COLO829 (cell line): ENCODE data around the gene LPCAT3.
"Not testable (repeated sequence)": the region's sequence is repeated elsewhere in the genome, so short reads cannot be mapped to it uniquely, and the experiment has no call there.

Experiments used
- DNase-seq: peaks from one replicate; pipeline ENCODE4 v3.0.0; 2012; ENCODE audit warnings: low spot score

LPCAT3 gene

DNA sequence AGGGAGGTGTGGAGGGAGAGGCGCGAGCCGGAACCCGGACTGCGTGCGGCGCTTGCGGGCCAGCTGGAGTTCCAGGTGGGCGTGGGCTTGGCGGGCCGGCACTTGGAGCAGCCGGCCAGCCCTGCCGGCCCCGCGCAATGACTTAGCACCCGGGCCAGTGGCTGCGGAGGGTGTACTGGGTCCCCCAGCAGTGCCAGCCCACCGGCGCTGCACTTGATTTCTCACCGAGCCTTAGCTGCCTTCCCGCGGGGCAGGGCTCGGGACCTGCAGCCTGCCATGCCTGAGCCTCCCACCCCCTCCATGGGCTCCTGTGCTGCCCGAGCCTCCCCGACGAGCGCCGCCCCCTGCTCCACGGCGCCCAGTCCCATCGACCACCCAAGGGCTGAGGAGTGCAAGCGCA, 19.1 kb upstream of the LPCAT3 start:
- DNase-seq: not testable (repeated sequence)

DNA sequence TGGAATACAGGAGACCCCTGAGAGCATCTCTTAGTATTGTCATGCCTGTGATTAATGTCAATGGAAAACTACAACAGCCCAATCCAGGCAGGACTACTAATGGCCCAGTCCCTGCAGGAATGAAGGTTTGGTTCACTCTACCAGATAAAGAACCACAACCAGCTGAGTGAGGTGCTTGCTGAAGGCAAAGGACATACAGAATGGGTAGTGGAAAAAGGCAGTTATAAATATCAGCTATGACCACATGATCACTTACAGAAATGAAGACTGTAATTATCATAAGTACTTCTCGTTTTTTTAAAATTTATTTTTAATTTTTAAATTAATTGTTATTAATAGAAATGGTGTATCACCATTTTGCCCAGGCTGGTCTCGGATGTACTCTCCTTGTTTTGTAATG, 17.2 kb upstream of the LPCAT3 start:
- no peak for DNase-seq

DNA sequence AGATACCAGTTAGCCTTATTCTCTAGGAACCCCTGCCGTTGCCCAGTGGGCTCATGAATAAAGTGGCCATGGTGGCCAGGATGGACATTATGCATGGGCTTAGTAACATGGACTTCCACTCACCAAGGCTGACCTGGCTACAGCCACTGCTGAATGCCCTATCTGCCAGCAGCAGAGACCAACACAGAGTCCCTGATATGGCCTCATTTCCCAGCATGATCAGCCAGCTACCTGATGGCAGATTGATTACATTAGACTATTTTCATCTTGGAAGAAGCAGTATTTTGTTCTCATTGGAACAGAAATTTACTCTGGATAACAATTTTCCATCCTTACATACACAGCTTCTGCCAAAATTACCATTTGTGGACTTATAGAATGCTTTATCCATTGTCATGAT, 16.2 kb upstream of the LPCAT3 start:
- DNase-seq: no peak

DNA sequence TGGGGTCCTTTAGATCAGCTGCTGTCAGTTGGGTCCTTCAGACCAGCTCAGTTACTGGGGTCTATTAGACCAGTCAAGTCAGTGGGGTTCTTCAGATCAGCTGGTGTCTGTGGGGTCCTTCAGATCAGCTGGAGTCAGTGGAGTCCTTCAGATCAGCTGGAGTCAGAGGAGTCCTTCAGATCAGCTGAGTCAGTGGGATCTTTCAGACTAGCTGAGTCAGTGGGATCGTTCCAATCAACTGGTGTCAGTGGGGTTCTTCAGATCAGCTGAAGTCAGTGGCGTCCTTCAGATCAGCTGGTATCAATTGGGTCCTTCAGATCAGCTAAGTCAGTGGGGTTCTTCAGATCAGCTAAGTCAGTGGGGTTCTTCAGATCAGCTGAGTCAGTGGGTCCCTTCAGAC, 14.7 kb upstream of the LPCAT3 start:
- DNase-seq: no peak

DNA sequence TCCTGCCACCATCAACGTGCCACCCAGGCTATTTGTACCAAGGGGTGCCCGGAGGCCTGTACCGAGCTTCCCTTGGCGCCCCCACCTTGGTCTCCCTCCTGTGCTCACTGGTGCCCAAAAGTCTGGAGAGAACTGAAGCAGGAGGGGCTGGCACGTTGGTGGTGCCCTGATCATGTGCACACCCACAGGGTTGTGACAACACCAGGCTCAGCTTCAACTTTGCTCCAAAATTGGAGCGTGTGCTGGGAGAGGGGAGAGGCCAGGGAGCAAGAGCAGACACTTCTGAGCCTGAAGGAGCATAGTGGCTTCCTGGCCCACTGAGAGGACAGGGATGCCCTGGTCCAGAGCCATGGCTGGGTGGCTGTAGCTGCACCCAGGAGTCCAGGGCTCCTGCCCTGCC, 13.0 kb upstream of the LPCAT3 start:
- no peak for DNase-seq

DNA sequence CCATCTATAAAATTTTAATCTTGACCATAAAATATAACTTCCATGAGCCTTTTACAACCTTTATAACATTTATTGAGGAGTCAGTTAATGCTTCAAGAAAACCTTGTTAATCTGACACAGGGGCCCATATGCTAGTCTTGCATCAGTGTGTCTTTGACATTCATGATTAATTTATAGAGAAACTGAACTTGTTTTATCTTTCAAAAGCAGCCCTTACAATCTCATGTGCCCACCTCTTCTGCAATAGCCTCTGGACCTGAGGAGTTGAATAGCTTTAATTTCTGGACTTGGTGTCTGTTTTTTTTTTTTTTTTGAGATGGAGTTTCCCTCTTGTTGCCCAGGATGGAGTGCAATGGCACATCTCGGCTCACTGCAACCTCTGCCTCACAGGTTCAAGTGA, 8.6 kb upstream of the LPCAT3 start:
- no peak for DNase-seq

DNA sequence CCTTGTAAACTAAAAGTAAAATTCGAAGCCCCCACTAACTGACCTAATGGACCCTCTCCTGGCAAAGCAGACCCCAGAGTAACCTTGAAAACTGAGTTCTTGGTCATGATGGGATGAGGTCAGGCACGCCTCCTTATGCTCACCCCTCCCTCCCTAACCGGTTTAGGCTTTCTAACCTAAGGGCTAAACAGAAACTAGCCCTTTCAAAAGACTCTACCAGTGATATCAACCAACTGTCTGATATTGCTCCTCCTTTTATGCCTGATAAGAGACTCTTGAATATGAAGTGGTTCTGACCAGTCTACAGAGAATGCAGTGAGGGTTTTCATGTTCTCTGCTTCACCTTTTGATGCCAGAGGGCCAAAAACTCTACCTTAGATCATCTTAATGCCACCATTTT, 4.8 kb upstream of the LPCAT3 start:
- no peak for DNase-seq

DNA sequence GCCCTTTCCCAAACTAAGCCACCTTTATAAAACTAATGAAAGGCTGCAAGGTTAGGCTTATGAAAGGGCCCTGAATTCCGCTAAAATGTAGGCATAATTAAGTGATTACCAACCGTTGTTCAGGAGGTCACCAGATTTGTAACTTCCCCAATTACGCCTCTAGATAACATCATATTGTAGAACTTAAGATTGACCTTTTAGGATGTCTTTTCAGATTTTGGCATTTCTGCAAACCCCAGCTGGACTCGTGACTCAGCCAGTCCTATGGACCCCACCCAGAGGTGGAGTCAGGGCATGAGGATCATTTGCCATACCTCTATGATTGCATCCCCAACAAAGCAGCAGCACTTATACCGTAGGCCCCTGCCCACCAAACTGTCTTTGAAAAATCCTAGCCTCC, 3.7 kb upstream of the LPCAT3 start:
- no peak for DNase-seq

DNA sequence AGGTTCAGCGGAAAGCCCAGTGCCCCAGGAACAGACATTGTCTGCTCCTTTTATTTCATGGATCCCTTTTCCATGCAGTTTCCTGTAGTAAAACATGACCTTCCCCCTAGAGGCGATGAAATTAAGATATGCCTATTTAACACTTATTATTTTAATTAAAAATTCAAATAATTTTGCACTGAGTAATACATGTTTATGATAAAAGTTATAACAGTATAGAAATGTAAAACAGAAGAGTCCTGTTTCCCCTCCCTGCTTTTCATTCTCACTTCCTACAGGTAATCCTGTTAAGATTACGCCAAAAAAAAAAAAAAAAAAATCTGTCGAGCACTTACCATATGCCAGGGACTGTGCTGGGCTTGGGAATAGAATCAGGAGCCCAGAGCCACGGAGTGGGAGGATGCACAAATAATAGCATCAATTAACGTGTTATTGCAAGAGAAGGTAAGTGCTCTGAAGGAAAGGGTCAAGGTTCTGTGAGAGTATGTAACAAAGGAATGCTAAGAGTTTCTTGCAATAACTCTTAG, 830 bp upstream of the LPCAT3 start:
- DNase-seq: no peak

DNA sequence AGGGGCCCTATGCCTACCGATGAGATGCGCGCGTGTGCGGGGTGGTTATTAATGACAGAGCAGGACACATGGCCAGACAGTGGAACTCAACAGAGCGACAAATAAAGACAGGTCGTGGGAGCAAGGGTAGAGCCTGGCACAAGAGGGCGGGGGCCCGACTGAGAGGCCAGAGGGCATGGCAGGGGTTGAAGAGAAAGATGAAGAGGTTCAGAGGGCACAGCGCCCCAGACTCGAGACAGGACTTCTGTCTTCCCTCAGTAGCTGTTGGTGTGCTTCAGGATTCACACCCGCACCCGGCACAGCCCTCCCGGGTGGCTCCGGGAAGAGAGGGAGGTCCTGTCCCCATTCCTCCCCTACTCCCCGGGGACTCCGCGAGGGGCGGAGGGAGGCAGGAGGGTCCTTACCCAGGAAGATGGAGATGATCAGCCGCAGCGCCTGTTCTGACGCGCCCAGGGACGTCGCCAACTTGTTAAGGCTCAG, 366 bp downstream of the LPCAT3 start:
- DNase-seq: no peak

DNA sequence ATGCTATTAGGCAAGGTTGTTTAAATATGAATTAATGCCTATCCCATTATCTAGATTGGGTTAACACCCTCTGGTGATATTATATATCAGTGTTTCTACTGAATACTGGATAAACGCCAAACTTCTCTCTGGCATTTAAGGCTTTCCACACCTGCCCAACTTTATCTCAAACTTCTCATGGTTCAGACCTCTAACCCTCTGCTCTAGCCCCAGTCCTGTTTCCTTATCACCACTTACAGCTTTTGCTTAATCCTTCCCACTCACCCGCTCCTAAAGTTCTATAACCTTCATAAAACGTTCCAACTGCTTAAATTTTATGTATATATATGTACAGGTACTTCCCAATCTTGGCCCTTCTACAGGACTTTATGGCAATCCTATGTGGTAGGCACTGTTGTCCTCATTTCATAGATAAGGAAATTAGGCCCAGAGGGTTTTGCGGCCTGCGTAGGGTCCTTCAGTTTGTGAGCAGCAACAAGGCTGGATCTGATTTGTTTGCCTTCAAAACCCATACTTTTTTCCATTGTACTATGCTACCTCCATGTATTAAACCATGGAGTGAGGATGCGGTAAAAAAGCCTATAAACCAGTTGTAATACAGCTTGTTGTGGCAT, 1.2 kb downstream of the LPCAT3 start:
- no peak for DNase-seq

DNA sequence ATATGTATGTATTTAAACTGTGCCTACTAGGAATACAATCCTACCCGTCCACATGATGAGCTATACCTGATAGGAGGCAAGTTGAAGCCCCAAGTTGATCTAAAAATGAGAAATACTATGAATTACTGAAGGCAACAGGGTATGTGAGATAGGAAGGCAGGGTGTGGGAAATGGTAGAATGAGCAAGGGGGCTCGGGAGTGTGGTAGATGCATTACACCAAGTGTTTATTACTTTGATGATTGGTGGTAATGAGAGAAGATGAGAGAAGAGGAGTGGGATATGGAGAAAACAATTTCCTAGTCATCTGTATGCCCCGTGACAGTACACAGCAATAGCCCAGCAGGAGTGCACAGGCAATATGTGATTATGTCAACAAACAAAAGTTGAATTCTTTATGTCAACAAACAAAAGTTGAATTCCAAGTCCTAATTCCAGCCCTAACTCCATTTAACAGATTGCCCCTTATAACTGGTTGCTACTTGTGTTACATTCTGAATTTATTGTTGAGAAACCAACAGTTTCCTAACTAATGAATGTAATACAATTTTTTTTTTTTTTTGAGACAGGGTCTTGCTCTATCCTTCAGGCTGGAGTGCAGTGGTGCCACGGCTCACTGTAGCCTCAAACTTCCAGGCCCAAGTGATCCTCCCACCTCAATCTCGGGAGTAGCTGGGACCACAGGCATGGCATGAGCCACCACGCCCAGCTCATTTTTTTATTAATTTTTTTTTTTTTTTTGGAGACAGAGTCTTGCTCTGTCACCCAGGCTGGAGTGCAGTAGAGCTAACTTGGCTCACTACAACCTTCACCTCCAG, 2.5 kb downstream of the LPCAT3 start:
- DNase-seq: no peak

DNA sequence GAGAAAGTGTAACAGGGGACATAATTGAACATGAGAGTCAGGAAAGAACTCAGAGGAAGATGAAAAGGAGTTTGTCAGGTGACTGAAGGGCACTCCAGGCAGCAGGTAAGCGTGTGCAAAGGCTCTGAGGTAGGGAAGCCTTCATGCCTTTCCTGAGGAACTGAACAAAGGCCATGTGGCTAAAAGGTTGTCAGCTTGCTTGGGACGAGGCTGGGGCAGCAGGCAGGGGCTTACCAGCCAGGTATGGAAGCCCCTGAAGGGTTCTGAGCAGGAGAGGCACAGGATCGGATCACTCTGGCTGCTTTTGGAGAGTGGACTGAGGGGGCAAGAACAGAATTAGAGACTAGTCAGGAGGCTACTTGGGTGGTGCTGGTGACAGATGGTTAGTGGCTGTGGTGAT, 5.2 kb downstream of the LPCAT3 start:
- no peak for DNase-seq

DNA sequence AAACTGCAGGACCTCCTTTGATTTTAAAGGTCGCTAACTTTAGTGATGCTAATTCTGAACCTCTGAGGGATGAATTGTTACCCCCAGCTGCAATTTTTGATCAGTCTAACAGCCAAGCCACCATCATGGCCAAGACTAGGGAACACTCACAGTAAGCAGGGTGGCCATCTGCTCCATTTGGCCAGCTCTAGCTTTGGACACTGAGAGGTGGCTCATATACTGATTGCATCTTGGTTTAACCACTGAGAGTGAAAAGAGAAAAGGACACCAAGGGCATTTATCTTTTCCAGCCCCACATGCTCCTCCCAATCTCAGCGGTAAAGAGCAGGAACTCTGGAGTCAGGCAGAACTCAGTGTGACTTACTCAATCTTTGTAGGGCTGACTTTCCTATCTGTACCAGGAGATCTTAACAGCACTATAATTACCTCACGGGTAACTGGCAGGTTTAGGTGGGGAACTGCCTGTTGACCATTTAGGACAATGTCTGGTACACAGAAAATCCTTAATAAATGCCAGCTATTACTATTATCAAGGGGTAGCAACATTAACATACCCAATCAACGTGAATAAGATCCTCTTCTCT, 6.2 kb downstream of the LPCAT3 start:
- no peak for DNase-seq

DNA sequence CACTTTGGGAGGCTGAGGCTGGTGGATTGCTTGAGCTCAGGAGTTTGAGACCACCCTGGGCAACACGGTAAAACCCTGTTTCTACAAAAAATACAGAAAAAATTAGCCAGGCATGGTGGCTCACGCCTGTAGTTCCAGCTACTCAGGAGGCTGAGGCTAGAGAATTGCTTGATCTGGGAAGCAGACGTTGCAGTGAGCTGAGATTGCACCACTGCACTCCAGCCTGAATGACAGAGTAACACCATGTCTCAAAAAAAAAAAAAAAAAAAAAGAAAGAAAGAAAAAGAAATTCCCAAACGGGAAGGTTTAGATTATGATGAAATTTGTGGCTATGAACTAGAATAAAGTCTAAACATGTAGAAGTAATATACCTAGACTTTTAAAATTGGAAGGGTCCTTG, 6.9 kb downstream of the LPCAT3 start:
- not testable (repeated sequence) for DNase-seq

DNA sequence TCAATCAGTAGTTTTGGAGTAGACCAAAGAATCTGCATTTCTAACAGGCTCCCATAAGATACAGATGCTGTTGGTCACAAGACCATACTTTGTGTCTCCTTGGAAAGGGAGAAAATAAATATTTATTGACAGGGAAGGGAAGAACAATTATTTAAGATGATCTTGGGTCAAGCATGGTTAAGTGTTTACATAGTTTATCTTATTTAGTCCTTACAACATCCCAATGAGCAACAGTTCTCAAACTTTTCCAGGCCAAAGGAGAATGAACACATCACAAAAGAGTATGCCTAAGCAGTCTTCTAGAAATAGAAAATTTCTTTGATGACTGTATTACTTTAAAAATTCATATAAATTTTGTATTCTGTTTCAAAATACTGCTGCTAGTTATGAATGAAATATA, 8.8 kb downstream of the LPCAT3 start:
- DNase-seq: no peak

DNA sequence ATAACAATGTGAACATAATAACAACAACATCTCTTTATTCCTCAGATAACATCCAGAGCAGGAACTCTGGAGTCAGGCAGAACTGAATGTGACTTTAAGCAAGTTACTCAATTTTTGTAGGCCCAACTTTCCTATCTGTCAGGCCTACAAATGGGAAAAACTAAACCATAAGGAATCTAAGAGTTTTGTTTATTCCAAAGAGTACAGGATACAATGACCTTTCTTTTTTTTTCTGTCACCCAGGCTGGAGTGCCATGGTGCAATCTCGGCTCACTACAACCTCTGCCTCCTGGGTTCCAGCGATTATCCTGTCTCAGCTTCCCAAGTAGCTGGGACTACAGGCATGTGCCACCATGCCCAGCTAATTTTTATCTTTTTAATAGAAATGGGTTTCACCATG, 9.4 kb downstream of the LPCAT3 start:
- DNase-seq: no peak

DNA sequence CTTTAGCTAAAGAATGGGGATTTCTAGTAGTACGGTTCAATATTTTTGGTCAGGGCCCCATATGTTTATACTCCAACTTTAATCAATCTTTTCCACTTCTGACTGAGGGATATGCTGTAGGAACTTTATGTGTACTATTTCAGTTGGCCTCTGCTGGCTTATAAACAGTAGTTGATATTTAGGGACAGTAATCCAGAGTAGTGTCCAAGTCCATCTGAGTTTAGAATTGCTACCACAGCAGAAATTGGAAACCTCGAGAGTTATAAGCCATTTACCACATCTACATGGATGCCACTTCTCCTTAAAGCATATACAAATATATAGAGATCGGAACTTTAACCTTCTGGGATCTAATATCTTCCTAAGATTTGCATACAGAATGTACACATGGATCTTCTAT, 11.6 kb downstream of the LPCAT3 start:
- DNase-seq: no peak

DNA sequence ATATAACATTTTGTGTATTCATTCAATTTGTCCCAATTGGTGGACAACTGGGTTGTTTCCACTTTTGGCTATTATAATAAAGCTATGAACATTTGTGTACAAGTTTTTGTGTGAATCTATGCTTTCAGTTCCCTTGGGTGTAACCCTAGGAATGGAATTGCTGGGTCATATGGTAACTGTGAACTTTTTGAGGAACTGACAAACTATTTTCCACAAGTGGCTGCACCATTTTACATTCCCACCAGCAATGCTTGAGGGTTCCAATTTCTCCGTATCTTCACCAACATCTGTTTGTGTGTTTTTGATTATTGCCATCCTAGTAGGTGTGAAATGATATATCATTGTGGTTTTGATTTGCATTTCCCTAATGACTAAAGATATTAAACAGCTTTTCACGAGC, 13.0 kb downstream of the LPCAT3 start:
- no peak for DNase-seq

DNA sequence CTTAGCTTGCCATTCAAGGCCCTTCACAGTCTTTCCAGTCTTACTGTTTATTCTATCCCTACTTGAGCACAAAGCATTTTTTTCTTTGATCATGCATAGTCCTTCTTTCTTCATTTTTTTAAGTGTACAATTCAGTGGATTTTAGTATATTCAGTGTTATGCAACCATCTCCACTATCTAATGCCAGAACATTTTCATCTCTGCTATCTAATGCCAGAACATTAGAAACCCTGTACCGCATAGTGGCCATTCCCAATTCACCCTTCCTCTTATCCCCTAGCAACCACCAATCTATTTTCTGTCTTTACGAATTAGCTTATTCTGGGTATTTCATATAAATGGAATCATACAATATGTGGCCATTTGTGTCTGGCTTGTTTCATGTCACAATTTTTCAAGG, 13.4 kb downstream of the LPCAT3 start:
- no peak for DNase-seq

DNA sequence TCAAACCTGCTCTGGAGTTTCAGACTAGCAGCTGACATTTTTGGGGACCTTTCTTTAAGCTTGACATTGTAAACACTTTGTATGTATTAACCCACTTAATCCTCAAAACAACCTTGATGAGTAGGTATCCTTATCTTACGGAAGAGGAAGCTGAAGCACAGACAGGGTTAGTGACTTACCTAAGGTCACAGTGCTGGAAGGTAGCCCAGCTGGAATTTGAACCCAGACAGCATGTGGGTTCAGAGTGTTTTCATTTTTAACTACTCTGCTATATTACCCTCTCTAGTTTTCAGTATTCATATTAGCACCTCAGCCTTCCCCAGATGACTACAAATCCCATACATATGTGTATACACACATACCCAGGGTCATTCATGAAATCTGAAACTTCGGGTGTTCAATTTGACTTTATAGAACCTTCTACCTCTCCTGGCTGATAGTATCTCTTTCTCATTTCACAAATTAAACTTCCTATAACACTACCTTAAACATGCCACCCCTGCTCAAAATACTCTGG, 13.9 kb downstream of the LPCAT3 start:
- DNase-seq: no peak

DNA sequence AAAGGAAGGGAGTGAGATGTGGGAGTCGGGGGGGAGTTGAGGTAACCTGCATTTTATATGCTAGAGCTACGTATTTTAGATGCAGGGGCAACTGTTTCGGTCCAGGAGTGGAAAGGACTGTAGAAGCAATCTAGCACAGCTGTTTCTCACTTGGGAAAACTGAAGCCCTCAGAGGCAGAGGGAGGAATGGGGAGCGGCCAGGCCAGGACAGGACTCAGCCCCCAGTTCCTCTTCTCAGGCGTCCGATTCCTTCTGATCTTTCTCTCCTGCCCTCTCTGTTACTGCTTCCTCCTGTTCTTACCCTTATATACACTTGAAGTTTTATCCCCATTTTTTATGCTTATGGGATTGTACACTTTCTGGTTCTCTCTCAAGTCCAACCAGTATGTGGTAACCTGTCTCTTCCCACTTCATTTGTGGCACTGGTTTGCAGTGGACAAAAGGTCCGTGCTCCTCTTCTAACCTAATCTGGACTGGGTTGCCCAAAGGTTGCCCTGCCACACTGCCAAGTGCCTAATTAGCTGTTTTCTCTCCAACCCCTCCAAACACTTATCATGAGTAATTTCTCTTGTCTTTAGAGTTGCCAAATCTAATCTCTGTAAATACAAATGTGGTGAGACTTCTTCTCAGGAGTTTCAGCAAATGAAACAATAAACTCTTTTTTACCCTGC, 16.2 kb downstream of the LPCAT3 start:
- no peak for DNase-seq
